ENCODE measurements around the gene TSPAN14. TPM values are rescaled to one million over a fixed set of nuclear protein-coding genes. Genes with fewer than 3 reads are reported as not detected.
A peak's percentile ranks its signal among the peaks of the same experiment; 100 is the strongest.

Gene TSPAN14
- total RNA-seq, 4 donors from 2014 or later: 61.6 to 83.4 (median 77.9) TPM

DNA sequence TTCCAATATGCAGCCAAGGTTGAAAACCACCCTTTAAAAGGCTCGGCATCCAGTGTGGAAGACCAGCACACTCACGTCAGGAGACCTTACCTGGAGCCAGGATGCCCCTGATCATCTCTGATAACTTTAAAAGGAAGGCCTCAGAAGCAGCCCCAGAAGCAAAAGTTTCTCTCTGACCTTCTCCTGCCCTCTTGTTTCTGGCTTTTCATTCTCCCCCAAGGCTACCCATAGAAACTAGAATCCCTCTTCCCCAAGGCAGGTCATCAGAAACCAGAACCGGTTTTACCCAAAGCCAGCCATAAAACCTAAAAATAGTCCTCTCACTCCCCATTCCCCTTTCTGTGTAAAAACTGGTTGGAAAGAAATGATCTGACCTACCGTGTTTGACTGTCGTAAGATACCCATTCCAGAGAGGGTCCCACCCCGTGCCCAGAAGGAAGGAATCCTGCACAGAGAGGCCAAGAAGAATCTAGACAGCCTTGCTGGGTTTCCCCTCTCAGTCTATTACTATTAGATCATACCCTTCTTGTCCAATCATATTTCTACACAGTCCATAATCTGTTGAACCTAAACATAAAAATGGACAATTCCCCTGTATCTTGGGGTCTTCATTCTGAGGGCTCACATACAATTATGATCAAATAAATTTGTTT, 17.5 kb upstream of the TSPAN14 start:
- no peak for DNase-seq
- Histone ChIP-seq H3K4me1 (peaks cover 0 to 3% of the 10 kb centered on the region in 2 donors), H3K27ac (no peak overlapping the region), H3K36me3 (peaks cover 0 to 6% of the 10 kb centered on the region in 2 donors), H3K27me3 (no peaks in the 10 kb centered on the region), H3K9me3 (no peaks in the 10 kb centered on the region), H3K4me3 (replicated peaks in 1 of 3) (no peak overlapping the region)
- intact Hi-C loops (cut with DNase I): no loop called here
- WGBS, 2 donors: 74 to 82% methylated on average over 6 of the region's 6 CpGs
- TF ChIP-seq, protein P1, sequence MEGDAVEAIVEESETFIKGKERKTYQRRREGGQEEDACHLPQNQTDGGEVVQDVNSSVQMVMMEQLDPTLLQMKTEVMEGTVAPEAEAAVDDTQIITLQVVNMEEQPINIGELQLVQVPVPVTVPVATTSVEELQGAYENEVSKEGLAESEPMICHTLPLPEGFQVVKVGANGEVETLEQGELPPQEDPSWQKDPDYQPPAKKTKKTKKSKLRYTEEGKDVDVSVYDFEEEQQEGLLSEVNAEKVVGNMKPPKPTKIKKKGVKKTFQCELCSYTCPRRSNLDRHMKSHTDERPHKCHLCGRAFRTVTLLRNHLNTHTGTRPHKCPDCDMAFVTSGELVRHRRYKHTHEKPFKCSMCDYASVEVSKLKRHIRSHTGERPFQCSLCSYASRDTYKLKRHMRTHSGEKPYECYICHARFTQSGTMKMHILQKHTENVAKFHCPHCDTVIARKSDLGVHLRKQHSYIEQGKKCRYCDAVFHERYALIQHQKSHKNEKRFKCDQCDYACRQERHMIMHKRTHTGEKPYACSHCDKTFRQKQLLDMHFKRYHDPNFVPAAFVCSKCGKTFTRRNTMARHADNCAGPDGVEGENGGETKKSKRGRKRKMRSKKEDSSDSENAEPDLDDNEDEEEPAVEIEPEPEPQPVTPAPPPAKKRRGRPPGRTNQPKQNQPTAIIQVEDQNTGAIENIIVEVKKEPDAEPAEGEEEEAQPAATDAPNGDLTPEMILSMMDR (IDR thresholded peaks at IDR 0.05): no peak
- no peak for TF ChIP-seq POLR2A (IDR thresholded peaks at IDR 0.05)

DNA sequence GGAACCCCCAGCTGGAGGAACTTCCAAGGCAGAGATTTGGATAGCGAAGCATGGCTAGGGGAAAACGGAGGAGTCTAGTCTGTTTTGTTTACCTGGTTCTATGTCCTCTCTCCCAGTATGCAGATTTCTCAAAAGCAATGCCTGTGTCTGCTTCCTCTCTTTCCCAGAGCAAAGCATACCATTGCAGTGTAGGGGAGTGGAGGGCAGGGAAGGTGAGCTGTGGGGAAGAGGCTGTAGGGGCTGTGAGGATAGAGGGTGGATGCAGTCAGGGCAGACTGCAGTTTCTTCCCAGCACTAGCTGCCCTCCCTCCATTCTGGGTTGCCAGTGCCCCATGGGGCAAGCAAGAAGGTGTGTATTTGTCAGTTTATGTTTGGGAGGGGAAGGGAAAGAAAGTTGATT, 16.9 kb upstream of the TSPAN14 start:
- intact Hi-C loops (cut with DNase I): no loop called here
- peaks cover 0 to 3% of the 10 kb centered on the region in 2 donors for H3K4me1 ChIP-seq
- no peak overlapping the region for H3K4me3 ChIP-seq (replicated peaks in 1 of 3)
- no peak for DNase-seq
- TF ChIP-seq, protein P1 (IDR thresholded peaks at IDR 0.05): no peak
- no peak for TF ChIP-seq POLR2A (IDR thresholded peaks at IDR 0.05)
- H3K36me3 ChIP-seq: peaks cover 0 to 1% of the 10 kb centered on the region in 2 donors
- 78 to 80% methylated on average over 2 of the region's 2 CpGs for WGBS, 2 donors
- no peak overlapping the region for H3K27ac ChIP-seq
- no peaks in the 10 kb centered on the region for H3K9me3 ChIP-seq
- H3K27me3 ChIP-seq: no peaks in the 10 kb centered on the region

DNA sequence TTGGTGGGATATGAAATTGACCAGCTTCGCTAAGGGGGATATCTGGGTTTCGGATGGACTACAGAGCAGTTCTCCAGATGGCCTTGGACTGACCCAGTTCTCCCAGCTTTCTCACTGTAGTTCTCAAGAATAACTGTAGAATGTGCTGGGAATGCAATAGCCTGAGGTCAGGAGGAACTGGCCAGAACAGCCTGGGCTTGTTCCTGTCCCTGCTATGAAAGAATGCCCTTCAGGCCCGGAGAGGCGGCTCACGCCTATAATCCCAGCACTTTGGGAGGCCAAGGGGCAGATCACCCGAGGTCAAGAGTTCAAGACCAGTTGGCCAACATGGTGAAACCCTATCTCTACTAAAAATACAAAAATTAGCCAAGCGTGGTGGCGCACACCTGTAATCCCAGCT, 12.3 kb upstream of the TSPAN14 start:
- DNase-seq: no peak
- H3K36me3 ChIP-seq: no peaks in the 10 kb centered on the region
- TF ChIP-seq POLR2A (IDR thresholded peaks at IDR 0.05): no peak
- TF ChIP-seq, protein P1 (IDR thresholded peaks at IDR 0.05): no peak
- H3K27me3 ChIP-seq: no peaks in the 10 kb centered on the region
- H3K27ac ChIP-seq: no peak overlapping the region
- 91 to 98% methylated on average over 7 to 8 of the region's 8 CpGs for WGBS, 2 donors
- intact Hi-C loops (cut with DNase I): loop anchor here (10.0 kb wide), 2 partner anchors 57 to 153 kb away; no protein-coding TSS in a partner anchor
- peaks cover 3 to 4% of the 10 kb centered on the region in 2 donors for H3K4me1 ChIP-seq
- no peaks in the 10 kb centered on the region for H3K9me3 ChIP-seq
- H3K4me3 ChIP-seq (replicated peaks in 1 of 3): no peak overlapping the region

DNA sequence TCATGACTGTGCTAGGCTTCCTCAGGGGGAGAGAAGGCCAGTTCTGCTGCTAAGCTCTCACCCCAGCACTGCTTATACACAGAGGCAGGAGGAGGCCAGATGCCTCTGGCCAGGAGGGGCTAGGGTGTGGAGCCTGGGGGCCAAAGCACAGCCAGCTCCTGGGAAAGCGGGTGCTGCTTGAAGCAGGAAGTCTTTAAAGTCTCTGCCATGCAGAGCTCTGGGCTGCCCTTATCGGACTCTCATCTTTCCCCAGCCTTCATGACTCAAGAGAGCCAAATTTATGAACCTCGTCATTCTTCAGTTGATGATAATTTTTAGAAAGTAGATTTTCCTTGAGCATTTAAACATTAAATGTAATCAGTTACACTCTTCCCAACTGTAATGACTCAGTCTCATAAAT, 11.2 kb upstream of the TSPAN14 start:
- intact Hi-C loops (cut with DNase I): loop anchor here (10.0 kb wide), 2 partner anchors 58 to 152 kb away; no protein-coding TSS in a partner anchor
- WGBS, 2 donors: 79 to 87% methylated on average over 3 of the region's 3 CpGs
- Histone ChIP-seq H3K27ac (no peak overlapping the region), H3K27me3 (no peaks in the 10 kb centered on the region), H3K4me1 (peaks cover 5 to 10% of the 10 kb centered on the region in 2 donors), H3K9me3 (no peaks in the 10 kb centered on the region), H3K4me3 (replicated peaks in 1 of 3) (no peak overlapping the region), H3K36me3 (no peaks in the 10 kb centered on the region)
- no peak for DNase-seq
- TF ChIP-seq, protein P1 (IDR thresholded peaks at IDR 0.05): no peak
- TF ChIP-seq POLR2A (IDR thresholded peaks at IDR 0.05): no peak

DNA sequence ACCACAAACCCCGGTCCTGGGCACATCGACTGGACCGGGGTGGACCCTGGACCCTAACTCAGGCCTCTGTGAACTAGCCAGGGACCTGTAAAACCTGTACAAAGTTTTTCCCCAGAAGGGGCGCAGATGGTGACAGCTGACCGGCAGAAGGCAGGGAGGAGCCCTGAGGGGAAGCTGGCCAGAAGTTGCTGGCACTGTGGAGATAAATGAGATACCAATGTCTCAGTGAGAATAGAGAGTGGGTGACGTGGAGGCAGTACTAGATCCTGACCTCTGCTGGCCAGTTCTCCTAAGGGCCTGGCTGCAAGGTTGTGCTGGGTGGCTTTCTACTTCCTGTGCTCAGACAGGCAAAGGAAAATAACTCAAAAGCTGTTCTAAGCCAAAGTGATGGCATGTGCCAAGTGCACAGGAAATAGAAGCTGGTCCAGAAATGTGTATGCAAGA, 10.6 kb upstream of the TSPAN14 start:
- intact Hi-C loops (cut with DNase I): loop anchor here (10.0 kb wide), 2 partner anchors 59 to 151 kb away; no protein-coding TSS in a partner anchor
- WGBS, 2 donors: 70 to 78% methylated on average over 3 to 6 of the region's 6 CpGs
- H3K27ac ChIP-seq: peak overlapping the region in 1 of 3 donors; percentile 5

More for the DNA sequence above, 10.6 kb upstream of the TSPAN14 start:
- TF ChIP-seq, protein P1 (IDR thresholded peaks at IDR 0.05): peak in 1 of 6 experiments; percentile 24
- no peak for TF ChIP-seq POLR2A (IDR thresholded peaks at IDR 0.05)
- Histone ChIP-seq H3K36me3 (no peaks in the 10 kb centered on the region), H3K27me3 (no peaks in the 10 kb centered on the region), H3K4me1 (peaks cover 5 to 12% of the 10 kb centered on the region in 2 donors), H3K9me3 (no peaks in the 10 kb centered on the region), H3K4me3 (replicated peaks in 1 of 3) (no peak overlapping the region)
- peak in 1 of 2 donors; percentile 31 for DNase-seq
